Measurements from ENCODE around the gene RHOA. TPM values are rescaled to one million over a fixed set of nuclear protein-coding genes. Genes with fewer than 3 reads are reported as not detected.

RHOA gene
- total and polyA plus RNA-seq, 2 of the 8 experiments (the other 6 are each of a cell fraction or from before 2014, with no cell fraction given) = 176 to 397 TPM

- H2AFZ ChIP-seq (ENCODE audit: low read length) = no peak overlapping the region
- H3K79me2 ChIP-seq (ENCODE audit: control insufficient read depth in 1 of 2, insufficient read depth in 2 of 2, low read length in 2 of 2) = peaks cover 3 to 94% of the 10 kb centered on the region in 2 experiments
- H3K18ac ChIP-seq (ENCODE audit: extremely low read depth, low read length) = no peak overlapping the region
- H4K5ac ChIP-seq (ENCODE audit: insufficient read length, low read depth, low read length) = no peak overlapping the region
- no peak overlapping the region for H2BK12ac ChIP-seq (ENCODE audit: low read depth, low read length)
- DNase-seq (ENCODE audit: low read depth in 1 of 2, low spot score in 2 of 2) = no peak
- H3K56ac ChIP-seq (replicated peaks; ENCODE audit: insufficient read length, low read depth, low read length) = no peak overlapping the region
- H3K27ac ChIP-seq (ENCODE audit: low read depth, low read length) = no peak overlapping the region
- H3K4me3 ChIP-seq (ENCODE audit: extremely low read depth in 1 of 4, insufficient read depth in 2 of 4, low read depth in 3 of 4, low read length in 4 of 4) = no peak overlapping the region
- no peak for TF ChIP-seq SIRT6 (IDR thresholded peaks at IDR 0.05; ENCODE audit: low read length)
- TF ChIP-seq TAF1 (IDR thresholded peaks at IDR 0.05; ENCODE audit: low read depth, low read length) = no peak
- no peak for TF ChIP-seq TEAD4 (IDR thresholded peaks at IDR 0.05; ENCODE audit: low read depth, low read length)
- no peak for TF ChIP-seq SP4 (IDR thresholded peaks at IDR 0.05; ENCODE audit: low read length)
- TF ChIP-seq TBP (IDR thresholded peaks at IDR 0.05; ENCODE audit: low read depth, low read length) = no peak
- no peak for TF ChIP-seq ATF2 (IDR thresholded peaks at IDR 0.05; ENCODE audit: low read length)
- no peak for FAIRE-seq
- no peaks in the 10 kb centered on the region for H3K36me3 ChIP-seq (ENCODE audit: control insufficient read depth in 2 of 4, insufficient read depth in 4 of 4, low read length in 3 of 4)
- H3K4me2 ChIP-seq (ENCODE audit: insufficient read depth in 1 of 2, low read depth in 2 of 2, low read length in 2 of 2) = no peak overlapping the region
- H4K91ac ChIP-seq (replicated peaks; ENCODE audit: insufficient read length, low read length) = no peak overlapping the region
- H4K20me1 ChIP-seq (replicated peaks in 1 of 2; ENCODE audit: control insufficient read depth in 1 of 2, insufficient read depth in 2 of 2, low read length in 2 of 2) = peaks cover 6 to 20% of the 10 kb centered on the region in 2 experiments
- H3K79me1 ChIP-seq (ENCODE audit: low read depth, low read length) = no peaks in the 10 kb centered on the region; the same call in 1 of the 2 replicates
- no peak overlapping the region for H2BK20ac ChIP-seq (ENCODE audit: low read length)
- no peak overlapping the region for H3K14ac ChIP-seq (ENCODE audit: insufficient read length)
- H3K23ac ChIP-seq (ENCODE audit: insufficient read length) = no peak overlapping the region
- no peak overlapping the region for H2BK15ac ChIP-seq (ENCODE audit: low read length)
- no peaks in the 10 kb centered on the region for H3K9me3 ChIP-seq (ENCODE audit: insufficient read depth in 2 of 2, low read depth in 1 of 2, low read length in 1 of 2)
- no peak overlapping the region for H2BK120ac ChIP-seq (replicated peaks; ENCODE audit: low read depth, low read length)
- POLR2A ChIA-PET (ENCODE audit: partially characterized antibody) = no interaction called here
- CTCF ChIA-PET (ENCODE audit: partially characterized antibody) = interaction anchor here (1.1 to 1.8 kb wide), 2 partner anchors 17 to 23 kb away, joined by 3 read pairs; no protein-coding TSS in a partner anchor
- no peak overlapping the region for H2AK5ac ChIP-seq (ENCODE audit: low read depth, low read length)
- H4K8ac ChIP-seq (ENCODE audit: extremely low read depth, insufficient read depth, low read length) = no peak overlapping the region
- H3K4me1 ChIP-seq (replicated peaks in 1 of 4; ENCODE audit: control insufficient read depth in 3 of 4, insufficient read depth in 4 of 4, low read length in 3 of 4) = no peaks in the 10 kb centered on the region
- no peak overlapping the region for H3K9ac ChIP-seq (replicated peaks in 1 of 4; ENCODE audit: extremely low read depth in 1 of 4, low read depth in 3 of 4, low read length in 3 of 4)
- no peak overlapping the region for H2BK5ac ChIP-seq (ENCODE audit: low read depth, low read length)
- no peaks in the 10 kb centered on the region for H3K27me3 ChIP-seq (replicated peaks in 1 of 4; ENCODE audit: control insufficient read depth in 3 of 4, extremely low read depth in 1 of 4, insufficient read depth in 3 of 4, low read length in 3 of 4)
- 0 out of 2 replicates have a peak, but pooled peaks cover 2% of the 10 kb centered on the region for H3K23me2 ChIP-seq (ENCODE audit: low read depth, low read length)
- 96% methylated on average over 1 of the region's 1 CpG; no CpG with 5 or more reads in 1 of the 2 experiments for WGBS, 2 experiments (ENCODE audit: extremely low coverage in 1 of 2, insufficient coverage in 1 of 2, insufficient read length in 1 of 2, insufficient replicate concordance in 2 of 2, low coverage in 1 of 2, low lambda C conversion rate in 2 of 2, missing lambda C conversion rate in 1 of 2)
- H3K4ac ChIP-seq (replicated peaks; ENCODE audit: insufficient read length, low read depth, low read length) = no peak overlapping the region
These were observed 26.2 kb downstream of the RHOA start for GRCh38 chr3:49385617-49386016.
